Measurements from ENCODE around the gene BCL11A. TPM values are rescaled to one million over a fixed set of nuclear protein-coding genes. Genes with fewer than 3 reads are reported as not detected.
A peak's percentile ranks its signal among the peaks of the same experiment; 100 is the strongest.

BCL11A gene
- total RNA-seq, 2 experiments from 2014 or later = 0.45 to 0.54 TPM

- Mint-ChIP-seq H3K36me3 (ENCODE audit: low read depth) (no peaks in the 10 kb centered on the region), H3K4me1 (ENCODE audit: low read depth) (peaks cover 2% of the 10 kb centered on the region), H3K9me3 (no peaks in the 10 kb centered on the region), H3K27ac (no peak overlapping the region), H3K27me3 (peaks cover 26% of the 10 kb centered on the region), H3K4me3 (no peak overlapping the region)
- POLR2A ChIA-PET = no interaction called here
- intact Hi-C loops (cut with micrococcal nuclease) = no loop called here
- ATAC-seq (no peak), DNase-seq (no peak)
- TF ChIP-seq, protein P1, sequence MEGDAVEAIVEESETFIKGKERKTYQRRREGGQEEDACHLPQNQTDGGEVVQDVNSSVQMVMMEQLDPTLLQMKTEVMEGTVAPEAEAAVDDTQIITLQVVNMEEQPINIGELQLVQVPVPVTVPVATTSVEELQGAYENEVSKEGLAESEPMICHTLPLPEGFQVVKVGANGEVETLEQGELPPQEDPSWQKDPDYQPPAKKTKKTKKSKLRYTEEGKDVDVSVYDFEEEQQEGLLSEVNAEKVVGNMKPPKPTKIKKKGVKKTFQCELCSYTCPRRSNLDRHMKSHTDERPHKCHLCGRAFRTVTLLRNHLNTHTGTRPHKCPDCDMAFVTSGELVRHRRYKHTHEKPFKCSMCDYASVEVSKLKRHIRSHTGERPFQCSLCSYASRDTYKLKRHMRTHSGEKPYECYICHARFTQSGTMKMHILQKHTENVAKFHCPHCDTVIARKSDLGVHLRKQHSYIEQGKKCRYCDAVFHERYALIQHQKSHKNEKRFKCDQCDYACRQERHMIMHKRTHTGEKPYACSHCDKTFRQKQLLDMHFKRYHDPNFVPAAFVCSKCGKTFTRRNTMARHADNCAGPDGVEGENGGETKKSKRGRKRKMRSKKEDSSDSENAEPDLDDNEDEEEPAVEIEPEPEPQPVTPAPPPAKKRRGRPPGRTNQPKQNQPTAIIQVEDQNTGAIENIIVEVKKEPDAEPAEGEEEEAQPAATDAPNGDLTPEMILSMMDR (IDR thresholded peaks at IDR 0.05) = no peak
- CTCF ChIA-PET = interaction anchor here (1.2 to 7.8 kb wide), 4 partner anchors 10 to 20 kb away, joined by 4 to 95 read pairs (median 16); no protein-coding TSS in a partner anchor
Measured at GRCh38 chr2:60569680-60570111, 16.2 kb upstream of the BCL11A start.

DNA sequence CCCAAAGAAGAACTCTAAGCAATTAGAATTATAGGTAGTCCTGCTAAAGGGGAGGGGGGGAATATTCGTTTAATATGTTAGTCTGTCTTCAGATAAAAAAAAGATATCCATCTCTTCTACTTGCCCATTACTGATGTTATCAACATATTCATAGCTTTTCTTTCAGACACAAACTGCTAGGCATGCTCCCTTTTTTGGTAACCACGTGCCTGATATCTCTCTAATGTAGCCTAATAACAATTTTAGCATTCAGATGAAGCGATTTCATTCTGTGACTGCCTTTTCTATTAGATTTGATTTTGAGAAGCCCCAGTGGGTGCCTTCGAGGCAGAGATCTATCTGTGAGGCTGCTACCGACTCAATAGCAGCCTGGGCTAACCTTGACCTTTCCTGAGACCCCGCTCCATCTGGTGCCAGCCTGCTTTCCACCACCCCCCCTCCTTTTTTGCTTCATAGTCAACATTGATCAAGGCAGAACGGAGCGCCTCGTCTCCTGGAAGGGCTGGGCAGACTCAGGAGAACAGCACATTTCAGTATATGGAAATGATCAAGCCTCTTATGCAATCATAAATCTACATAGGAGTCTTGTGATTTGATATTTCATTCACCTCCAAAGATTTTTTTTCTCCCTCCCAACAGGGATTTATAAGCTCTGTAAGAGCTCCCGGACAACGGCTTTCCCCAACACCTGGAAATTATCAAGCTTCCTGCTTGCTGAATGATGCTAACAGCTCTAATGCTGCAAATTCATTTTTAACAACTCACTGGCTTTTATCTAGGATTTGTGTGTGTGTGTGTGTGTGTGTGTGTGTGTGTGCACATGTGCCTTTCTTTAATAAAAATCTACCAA is 14.7 kb upstream of the BCL11A start:
- ATAC-seq (no peak), DNase-seq (no peak)
- Mint-ChIP-seq H3K36me3 (ENCODE audit: low read depth) (no peaks in the 10 kb centered on the region), H3K27ac (no peak overlapping the region), H3K27me3 (peaks cover 30% of the 10 kb centered on the region), H3K4me1 (ENCODE audit: low read depth) (peaks cover 2% of the 10 kb centered on the region), H3K4me3 (no peak overlapping the region), H3K9me3 (no peaks in the 10 kb centered on the region)
- TF ChIP-seq, protein P1 (IDR thresholded peaks at IDR 0.05) = no peak
- intact Hi-C loops (cut with micrococcal nuclease) = no loop called here
- CTCF ChIA-PET = interaction anchor here (1.4 to 7.8 kb wide), 2 partner anchors 8 to 14 kb away, joined by 8 to 95 read pairs; no protein-coding TSS in a partner anchor
- POLR2A ChIA-PET = interaction anchor here (0.6 kb wide), 1 partner anchor 137 kb away, joined by 4 read pairs; no protein-coding TSS in a partner anchor

GRCh38 chr2:60567096-60567495 is 13.6 kb upstream of the BCL11A start:
- no peaks in the 10 kb centered on the region for H3K36me3 Mint-ChIP-seq (ENCODE audit: low read depth)
- ChIA-PET POLR2A (no interaction called here), CTCF (interaction anchor here (1.0 to 7.8 kb wide), 3 partner anchors 11 to 17 kb away, joined by 3 to 95 read pairs (median 5); no protein-coding TSS in a partner anchor)
- DNase-seq (no peak), ATAC-seq (no peak)
- H3K9me3 Mint-ChIP-seq = no peaks in the 10 kb centered on the region
- peaks cover 34% of the 10 kb centered on the region for H3K27me3 Mint-ChIP-seq
- peaks cover 2% of the 10 kb centered on the region for H3K4me1 Mint-ChIP-seq (ENCODE audit: low read depth)
- no peak overlapping the region for H3K4me3 Mint-ChIP-seq
- H3K27ac Mint-ChIP-seq = no peak overlapping the region
- TF ChIP-seq, protein P1 (IDR thresholded peaks at IDR 0.05) = no peak
- intact Hi-C loops (cut with micrococcal nuclease) = no loop called here

DNA sequence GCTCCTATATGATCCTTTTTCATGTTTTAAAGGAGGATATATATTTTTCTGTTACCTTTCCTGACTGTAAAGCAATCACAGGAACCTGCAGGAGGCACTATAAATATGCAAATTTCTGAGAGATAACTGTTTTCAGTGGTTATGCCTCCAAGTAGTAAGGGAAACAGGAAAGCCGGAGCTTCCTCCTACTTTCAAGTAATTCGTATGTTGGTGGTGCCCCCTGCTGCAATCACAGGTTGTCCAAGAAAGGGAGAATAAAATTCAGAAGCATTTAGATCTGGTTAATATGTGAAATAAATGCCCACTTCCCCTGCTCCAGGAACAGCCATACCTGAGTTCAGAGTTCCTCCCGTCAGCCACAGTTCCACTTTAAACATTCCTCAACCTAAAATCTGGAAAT is 12.0 kb upstream of the BCL11A start:
- CTCF ChIA-PET = interaction anchor here (1.0 to 7.8 kb wide), 3 partner anchors 9 to 82 kb away, joined by 3 to 95 read pairs (median 5); no protein-coding TSS in a partner anchor
- TF ChIP-seq, protein P1 (IDR thresholded peaks at IDR 0.05) = peak; percentile 21
- Mint-ChIP-seq H3K27ac (no peak overlapping the region), H3K9me3 (no peaks in the 10 kb centered on the region), H3K36me3 (ENCODE audit: low read depth) (no peaks in the 10 kb centered on the region), H3K4me1 (ENCODE audit: low read depth) (peaks cover 2% of the 10 kb centered on the region), H3K4me3 (no peak overlapping the region), H3K27me3 (peaks cover 35% of the 10 kb centered on the region)
- ATAC-seq (no peak), DNase-seq (no peak)
- intact Hi-C loops (cut with micrococcal nuclease) = no loop called here
- POLR2A ChIA-PET = no interaction called here
